IPS-18c (cell line): Measurements from ENCODE around the gene ITGB3BP.
"Not testable (repeated sequence)": the region's sequence is repeated elsewhere in the genome, so short reads cannot be mapped to it uniquely, and the experiment has no call there.

Experiments
- H3K4me3 ChIP-seq: 2 replicates; pipeline ENCODE4 v1.7.0; 2013; ENCODE audit warnings: low read depth, mild to moderate bottlenecking, low read length, moderate library complexity; ENCODE audit not compliant: insufficient read depth
- H3K9me3 ChIP-seq: one replicate; pipeline ENCODE4 v1.6.1; 2013; ENCODE audit warnings: mild to moderate bottlenecking, low read length, moderate library complexity; ENCODE audit not compliant: control insufficient read depth, insufficient read depth

Gene ITGB3BP

DNA sequence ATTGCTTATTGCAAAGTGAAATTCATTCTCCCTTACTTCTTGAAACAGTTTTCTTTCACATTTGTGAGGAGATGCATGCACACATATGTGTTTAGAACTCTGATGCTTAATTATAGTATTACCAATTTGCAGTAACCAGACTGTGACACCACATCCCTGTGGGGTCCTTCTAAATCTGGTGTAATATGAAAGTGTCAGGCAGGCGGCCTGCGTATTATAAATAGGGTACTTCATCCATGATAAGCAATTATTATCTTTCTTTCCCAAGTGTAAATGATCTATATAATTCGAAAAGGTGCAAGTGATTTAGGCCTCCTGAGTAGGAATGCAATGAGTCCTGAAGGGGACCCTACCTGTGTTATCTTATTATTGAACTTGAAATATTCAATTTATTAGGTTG, 1.2 kb upstream of the ITGB3BP start:
- Histone ChIP-seq H3K9me3 (no peaks in the 10 kb centered on the region), H3K4me3 (peak overlapping the region; percentile 93)

DNA sequence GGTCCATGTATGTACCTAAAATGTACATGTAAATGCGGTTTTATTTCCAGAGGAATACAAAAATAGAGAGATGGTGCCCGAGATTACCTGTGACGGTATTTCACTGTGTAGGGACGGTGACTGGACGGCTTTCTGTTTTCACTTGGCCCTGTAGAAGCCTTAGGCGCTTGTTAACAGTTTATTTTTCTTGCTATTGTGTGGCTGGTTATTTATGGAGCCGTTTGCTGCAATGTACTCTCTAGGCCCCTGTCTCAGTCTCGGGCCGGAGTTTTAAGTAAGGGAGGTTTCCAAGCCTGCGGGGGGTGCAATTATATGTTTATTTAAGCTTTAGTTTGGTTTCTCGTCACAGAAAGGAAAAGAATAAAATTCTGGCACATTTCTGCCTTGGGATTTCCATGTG, 713 bp upstream of the ITGB3BP start:
- Histone ChIP-seq H3K9me3 (no peaks in the 10 kb centered on the region), H3K4me3 (peak overlapping the region; percentile 93)

DNA sequence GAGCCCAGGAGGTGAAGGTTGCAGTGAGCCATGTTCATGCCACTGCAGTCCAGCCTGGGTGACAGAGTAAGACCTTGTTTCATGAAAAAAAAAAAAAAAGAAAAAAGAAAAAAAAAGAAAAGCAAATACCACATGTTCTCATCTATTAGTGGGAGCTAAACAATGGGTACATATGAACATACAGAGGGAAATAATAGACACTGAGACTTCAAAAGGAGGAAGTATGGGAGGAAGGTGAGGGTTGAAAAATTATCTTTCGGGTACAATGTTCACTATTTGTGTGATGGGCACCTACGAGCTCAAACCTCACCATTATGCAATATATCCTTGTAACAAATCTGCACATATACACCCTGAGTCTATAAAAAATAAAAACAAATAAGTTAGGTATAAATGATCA, 6.4 kb downstream of the ITGB3BP start:
- Histone ChIP-seq H3K4me3 (no peak overlapping the region), H3K9me3 (no peaks in the 10 kb centered on the region)

DNA sequence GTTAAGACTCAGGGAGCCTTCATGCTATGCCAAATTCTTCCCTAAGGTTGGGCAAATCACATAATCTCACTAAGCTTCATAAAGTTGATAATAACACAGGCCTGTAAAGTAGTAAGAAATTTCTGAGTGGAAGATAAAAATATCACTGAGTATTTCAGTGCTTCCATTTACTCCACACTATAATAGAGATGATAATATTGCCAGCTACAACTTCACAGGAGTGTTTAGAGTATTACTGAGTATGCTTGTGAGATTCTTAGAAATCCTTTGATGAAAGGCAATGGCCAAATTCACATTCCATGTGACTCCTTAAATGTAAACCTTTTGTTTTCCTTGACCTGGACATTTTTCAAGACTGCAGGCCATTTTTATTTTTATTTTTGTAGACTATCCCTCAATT, 10.4 kb downstream of the ITGB3BP start:
- H3K4me3 ChIP-seq: no peak overlapping the region

DNA sequence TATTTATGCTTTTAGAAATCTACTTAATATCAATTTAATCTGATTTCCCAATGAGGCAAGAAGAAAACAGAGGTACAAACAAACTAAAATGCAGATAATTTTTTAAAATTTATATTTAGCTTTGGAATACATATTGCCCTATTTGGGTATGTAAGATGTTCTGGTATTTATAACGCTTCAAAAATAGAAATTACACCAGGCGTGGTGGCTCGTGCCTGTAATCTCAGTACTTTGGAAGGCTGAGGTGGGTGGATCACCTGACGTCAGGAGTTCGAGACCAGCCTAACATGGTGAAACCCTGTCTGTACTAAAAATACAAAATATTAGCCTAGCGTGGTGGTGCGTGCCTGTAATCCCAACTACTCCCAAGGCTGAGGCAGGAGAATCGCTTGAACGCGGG, 13.3 kb downstream of the ITGB3BP start:
- Histone ChIP-seq H3K9me3 (no peaks in the 10 kb centered on the region), H3K4me3 (no peak overlapping the region)

More for the DNA sequence above, 10.4 kb downstream of the ITGB3BP start:
- no peaks in the 10 kb centered on the region for H3K9me3 ChIP-seq

DNA sequence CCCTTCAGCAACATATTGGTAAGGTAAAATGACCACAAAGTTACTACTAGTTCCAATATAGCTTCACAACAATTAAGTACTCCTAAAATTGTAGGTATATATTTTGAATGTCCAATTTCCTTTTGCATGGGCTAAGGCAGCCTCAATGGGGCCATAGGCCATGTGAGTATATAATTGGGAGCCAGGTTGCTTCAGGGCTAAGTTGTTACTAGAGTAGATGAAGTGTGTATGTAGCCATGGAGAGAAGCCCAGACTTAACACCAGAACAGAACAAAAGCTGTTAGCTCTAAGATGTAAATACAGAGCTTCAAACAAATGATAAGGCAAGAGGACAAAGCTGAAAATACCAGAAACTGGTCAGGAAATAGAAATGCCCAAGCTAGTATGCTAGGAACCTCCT, 16.2 kb downstream of the ITGB3BP start:
- no peaks in the 10 kb centered on the region for H3K9me3 ChIP-seq

DNA sequence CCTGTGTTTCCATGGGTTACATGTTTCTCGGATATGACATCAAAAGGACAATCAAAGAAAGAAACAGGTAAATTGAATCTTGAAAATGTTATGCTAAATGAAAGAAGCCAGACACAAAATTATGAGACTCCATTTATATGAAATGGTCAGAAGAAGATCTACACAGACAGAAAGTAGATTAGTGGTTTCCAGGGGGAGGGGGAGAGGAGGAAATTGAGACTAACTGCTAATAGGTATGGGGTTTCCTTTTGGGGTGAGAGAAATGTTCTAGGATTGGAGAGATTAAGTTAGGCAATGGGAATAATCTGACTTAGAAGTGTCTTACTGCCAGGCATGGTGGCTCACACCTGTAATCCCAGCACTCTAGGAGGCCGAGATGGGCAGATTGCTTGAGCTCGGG, 21.8 kb downstream of the ITGB3BP start:
- Histone ChIP-seq H3K9me3 (no peaks in the 10 kb centered on the region), H3K4me3 (no peak overlapping the region)

More for the DNA sequence above, 16.2 kb downstream of the ITGB3BP start:
- H3K4me3 ChIP-seq: no peak overlapping the region

- no peak overlapping the region for H3K4me3 ChIP-seq
- no peaks in the 10 kb centered on the region for H3K9me3 ChIP-seq
These were observed 24.9 kb downstream of the ITGB3BP start for GRCh38 chr1:63498106-63498505.

DNA sequence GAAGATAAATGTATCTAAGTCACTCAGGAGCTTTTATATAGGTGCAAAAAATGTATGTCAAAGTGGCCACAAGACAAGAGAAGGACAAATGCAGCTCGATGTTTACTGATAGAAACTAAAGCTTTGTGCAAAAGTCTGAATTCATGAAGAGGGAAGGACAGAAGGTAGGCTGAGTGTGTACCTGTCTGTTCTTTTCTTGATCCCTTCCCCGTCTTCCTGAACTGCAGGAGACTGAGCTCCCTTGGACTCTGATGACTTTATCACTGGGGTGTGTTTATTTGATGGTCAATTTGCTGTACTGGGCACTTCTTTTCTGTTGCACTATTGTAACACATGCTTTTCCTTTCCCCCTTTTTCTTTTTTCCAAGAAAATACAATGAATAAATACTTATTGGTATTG, 25.4 kb downstream of the ITGB3BP start:
- no peaks in the 10 kb centered on the region for H3K9me3 ChIP-seq
- no peak overlapping the region for H3K4me3 ChIP-seq

GRCh38 chr1:63487336-63488065, 35.5 kb downstream of the ITGB3BP start:
- Histone ChIP-seq H3K4me3 (no peak overlapping the region), H3K9me3 (no peaks in the 10 kb centered on the region)

GRCh38 chr1:63486629-63487028, 36.4 kb downstream of the ITGB3BP start:
- H3K4me3 ChIP-seq: no peak overlapping the region
- H3K9me3 ChIP-seq: no peaks in the 10 kb centered on the region

DNA sequence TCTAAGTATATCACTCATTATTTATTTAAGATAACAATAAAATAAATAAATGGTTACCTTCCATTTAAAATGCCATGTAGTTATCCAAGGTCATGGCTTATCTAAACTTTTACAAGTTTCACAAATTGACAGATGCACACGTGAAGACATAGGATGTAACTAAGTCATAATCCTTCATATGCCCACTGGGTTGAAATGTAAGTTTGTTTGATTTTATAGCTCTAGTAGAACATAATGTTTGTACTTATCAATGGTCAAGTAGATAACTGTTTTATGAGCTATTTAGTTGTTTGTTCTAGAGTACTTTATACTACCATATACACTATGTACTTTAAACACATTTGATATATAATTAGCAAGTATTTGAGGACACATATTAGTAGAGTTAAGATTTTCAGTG, 43.0 kb downstream of the ITGB3BP start:
- Histone ChIP-seq H3K4me3 (no peak overlapping the region), H3K9me3 (no peaks in the 10 kb centered on the region)

DNA sequence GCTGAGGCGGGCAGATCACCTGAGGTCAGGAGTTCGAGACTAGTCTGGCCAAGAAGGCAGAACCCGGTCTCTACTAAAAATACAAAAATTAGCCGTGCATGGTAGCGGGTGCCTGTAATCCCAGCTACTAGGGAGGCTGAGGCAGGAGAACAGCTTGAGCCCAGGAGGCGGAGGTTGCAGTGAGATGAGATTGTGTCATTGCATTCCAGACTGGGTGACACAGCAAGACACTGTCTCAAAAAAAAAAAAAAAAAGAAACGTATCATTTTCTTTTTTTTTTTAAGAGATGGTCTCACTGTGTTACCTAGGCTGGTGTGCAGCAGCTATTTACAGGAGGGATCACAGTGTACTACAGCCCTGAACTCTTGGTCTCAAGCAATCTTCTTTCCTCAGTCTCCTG, 47.3 kb downstream of the ITGB3BP start:
- H3K9me3 ChIP-seq: no peaks in the 10 kb centered on the region

DNA sequence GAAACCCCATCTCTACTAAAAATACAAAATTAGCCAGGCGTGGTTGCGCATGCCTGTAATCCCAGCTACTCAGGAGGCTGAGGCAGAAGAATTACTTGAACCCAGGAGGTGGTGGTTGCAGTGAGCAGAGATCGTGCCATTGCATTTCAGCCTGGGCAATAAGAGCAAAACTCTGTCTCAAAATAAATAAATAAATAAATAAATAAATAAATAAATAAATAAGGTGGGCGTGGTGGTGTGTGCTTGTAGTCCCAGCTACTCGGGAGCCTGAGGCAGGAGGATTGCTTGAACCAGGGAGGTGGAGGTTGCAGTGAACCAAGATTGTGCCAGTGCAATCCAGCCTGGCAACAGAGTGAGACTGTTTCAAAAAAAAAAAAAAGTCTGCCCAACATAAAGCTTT, 54.3 kb downstream of the ITGB3BP start:
- not testable (repeated sequence) for H3K4me3 ChIP-seq, H3K9me3 ChIP-seq

More for the DNA sequence above, 47.3 kb downstream of the ITGB3BP start:
- no peak overlapping the region for H3K4me3 ChIP-seq

DNA sequence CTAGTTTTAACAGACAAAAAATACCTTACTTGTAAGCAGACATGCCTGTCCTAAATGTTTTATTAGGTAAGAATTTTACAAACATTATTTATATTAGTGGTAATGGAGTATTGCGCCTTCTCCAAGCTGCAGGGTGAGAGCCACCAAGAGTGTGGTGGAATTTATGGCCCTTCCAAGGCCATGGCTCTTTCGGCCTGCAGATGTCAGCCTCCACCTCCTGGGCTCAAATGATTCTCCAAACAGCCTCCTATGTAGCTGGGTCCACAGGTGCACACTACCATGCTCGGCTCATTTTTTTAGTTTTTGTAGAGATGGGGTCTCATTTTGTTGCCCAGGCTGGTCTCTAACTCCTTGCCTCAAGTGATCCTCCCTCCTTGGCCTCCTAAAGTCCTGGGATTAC, 56.3 kb downstream of the ITGB3BP start:
- H3K9me3 ChIP-seq: no peaks in the 10 kb centered on the region
- H3K4me3 ChIP-seq: no peak overlapping the region

- Histone ChIP-seq H3K4me3 (no peak overlapping the region), H3K9me3 (no peaks in the 10 kb centered on the region)
These were observed 56.8 kb downstream of the ITGB3BP start for GRCh38 chr1:63466181-63466580.

GRCh38 chr1:63463248-63463647, 59.8 kb downstream of the ITGB3BP start:
- Histone ChIP-seq H3K9me3 (no peaks in the 10 kb centered on the region), H3K4me3 (no peak overlapping the region)

DNA sequence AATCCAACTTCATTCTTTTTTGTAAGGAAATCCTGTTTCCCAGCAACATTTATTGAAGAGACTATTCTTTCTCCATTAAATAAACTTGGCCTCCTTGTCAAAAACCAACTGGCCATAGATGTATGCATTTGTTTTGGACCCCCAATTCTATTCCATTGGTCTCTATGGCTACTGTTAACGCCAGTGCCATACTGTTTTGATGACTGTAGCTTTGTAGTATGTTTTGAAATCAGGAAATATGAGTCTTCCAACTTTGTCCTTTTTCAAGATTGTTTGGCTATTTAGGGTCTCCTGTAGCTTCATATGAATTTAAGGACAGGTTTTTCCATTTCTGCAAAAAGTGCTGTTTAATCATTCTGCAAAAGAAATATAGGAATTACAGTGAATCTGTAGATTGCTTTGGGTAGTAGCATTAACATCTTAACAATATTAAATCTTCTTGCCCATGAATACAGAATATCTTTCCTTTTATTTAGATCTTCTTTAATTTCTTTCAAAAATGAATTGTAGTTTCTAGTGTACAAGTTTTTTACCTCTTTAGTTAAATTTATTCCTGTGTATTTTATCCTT, 61.3 kb downstream of the ITGB3BP start:
- Histone ChIP-seq H3K9me3 (no peaks in the 10 kb centered on the region), H3K4me3 (no peak overlapping the region)

DNA sequence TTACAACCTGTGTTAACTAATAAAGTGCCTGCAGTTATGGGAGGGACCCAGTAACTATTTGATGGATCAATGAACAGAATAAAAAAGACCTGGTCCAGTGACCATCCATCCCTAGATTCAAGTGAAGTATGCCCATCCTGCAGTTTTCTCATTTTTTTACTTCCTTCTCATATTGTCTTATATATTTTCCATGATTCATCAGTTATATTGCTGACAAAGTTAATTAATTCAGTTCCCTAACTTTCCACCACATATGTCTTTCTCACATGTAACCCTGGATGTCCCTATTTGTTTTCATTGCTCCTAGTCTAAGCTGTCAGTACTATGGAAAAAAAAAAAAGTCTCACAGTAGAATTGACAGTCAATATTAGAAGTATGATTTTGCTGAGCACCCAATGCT, 64.3 kb downstream of the ITGB3BP start:
- H3K9me3 ChIP-seq: no peaks in the 10 kb centered on the region
- no peak overlapping the region for H3K4me3 ChIP-seq
